OCI-LY7 (cell line): ENCODE results near the gene ATPAF2. TPM values are rescaled to one million over a fixed set of nuclear protein-coding genes. Genes with fewer than 3 reads are reported as not detected.

Experiments
- BruUV-seq: library from RNA; stranded (reverse); fragments of 400-500 nt; replicated peaks from 2 replicates; lab custom pipeline; 2021; lab: Mats Ljungman, UMichigan
- CTCF ChIA-PET: fragments of 300-600 bp; sonication (Branson Sonifier 250); formaldehyde crosslinking; loops from one replicate; lab custom pipeline; 2022; ENCODE audit warnings: antibody characterized with exemption; ENCODE audit not compliant: unreplicated experiment; lab: Charles Lee
- POLR2A ChIA-PET: fragments of 300-600 bp; sonication (Branson Sonifier 250); formaldehyde crosslinking; loops from one replicate; lab custom pipeline; 2022; ENCODE audit warnings: antibody characterized with exemption; lab: Charles Lee
- DNase-seq: peaks from one replicate; pipeline ENCODE4 v3.0.0-alpha.2; 2015; ENCODE audit warnings: low spot score
- H2AFZ ChIP-seq: fragments of 200-600 bp; sonication (generic), shearing (Covaris generic); 2 replicates; pipeline ENCODE4 v1.6.1; 2014; ENCODE audit warnings: mild to moderate bottlenecking, antibody characterized with exemption, low read length, moderate library complexity
- H3K27ac ChIP-seq: fragments of 200-600 bp; sonication (generic); 2 replicates; pipeline ENCODE4 v1.5.1; 2014; ENCODE audit warnings: mixed run types, low read depth, mild to moderate bottlenecking, moderate library complexity, low read length, inconsistent platforms; ENCODE audit not compliant: poor library complexity, severe bottlenecking
- H3K36me3 ChIP-seq: fragments of 200-600 bp; sonication (generic); 2 replicates; pipeline ENCODE4 v1.6.1; 2014; ENCODE audit warnings: mild to moderate bottlenecking, antibody characterized with exemption, low read length, moderate library complexity, mixed read lengths; ENCODE audit not compliant: insufficient read depth
- H3K4me1 ChIP-seq: fragments of 200-600 bp; sonication (generic); 2 replicates; pipeline ENCODE4 v1.5.1; 2014; ENCODE audit warnings: mild to moderate bottlenecking, low read length; ENCODE audit not compliant: insufficient read depth, poor library complexity, severe bottlenecking
- H3K4me2 ChIP-seq: fragments of 200-600 bp; sonication (generic); 2 replicates; pipeline ENCODE4 v1.6.1; 2014; ENCODE audit warnings: mild to moderate bottlenecking, low read length
- H3K4me3 ChIP-seq: fragments of 200-600 bp; sonication (generic); 2 replicates; pipeline ENCODE4 v1.5.1; 2014; ENCODE audit warnings: mild to moderate bottlenecking, low read depth, low read length; ENCODE audit not compliant: poor library complexity, severe bottlenecking
- H3K79me2 ChIP-seq: fragments of 200-600 bp; sonication (generic); 2 replicates; pipeline ENCODE4 v1.6.1; 2016; ENCODE audit warnings: low read depth, mild to moderate bottlenecking, low read length, moderate library complexity, mixed read lengths; ENCODE audit not compliant: insufficient read depth
- H3K9me2 ChIP-seq: fragments of 200-600 bp; sonication (generic); 2 replicates; pipeline ENCODE4 v1.6.1; 2016; ENCODE audit warnings: mild to moderate bottlenecking, low read length, mixed read lengths; ENCODE audit not compliant: insufficient read depth
- H3K9me3 ChIP-seq: fragments of 200-600 bp; sonication (generic); 2 replicates; pipeline ENCODE4 v1.6.1; 2014; ENCODE audit warnings: mild to moderate bottlenecking, mixed run types, low read length, mixed read lengths
- H4K20me1 ChIP-seq: fragments of 200-600 bp; sonication (generic); 2 replicates; pipeline ENCODE4 v1.6.1; 2014; ENCODE audit warnings: mild to moderate bottlenecking, antibody characterized with exemption, low read length, moderate library complexity, mixed read lengths; ENCODE audit not compliant: insufficient read depth
- CTCF ChIP-seq: fragments of 200-600 bp; sonication (generic); conservative IDR thresholded peaks from 2 replicates; pipeline ENCODE4 v1.5.1; 2014; ENCODE audit warnings: mild to moderate bottlenecking, antibody characterized with exemption, low read length, moderate library complexity, mixed read lengths
- EZH2phosphoT487 ChIP-seq: fragments of 200-600 bp; sonication (generic); IDR thresholded peaks from 2 replicates; pipeline ENCODE4 v1.6.1; 2018; ENCODE audit warnings: low read depth, borderline replicate concordance, mild to moderate bottlenecking, mixed run types, antibody characterized with exemption, low read length, moderate library complexity, mixed read lengths
- intact Hi-C: fragments of 100-400 bp; cut with micrococcal nuclease; formaldehyde crosslinking; loops from one replicate; pipeline ENCODE4 v1.10.0; 2022; ENCODE audit not compliant: unreplicated experiment
- total RNA-seq, 2 experiments: library from RNA; depleted of rRNA in 1 of 2; stranded (reverse); fragments of >200 nt in 1 of 2; shearing (Covaris generic) in 1 of 2; gene quantifications; 2 replicates each; pipeline ENCODE4 v1.2.3, GENCODE V29; 2014 to 2022

The ATPAF2 gene
- total RNA-seq, 2 experiments from 2014 or later, result 42.9 to 56.2 TPM

- no TSS peak for BruUV-seq
These were observed 57.6 kb downstream of the ATPAF2 start for GRCh38 chr17:17981330-17981729.

GRCh38 chr17:17979778-17980177 is 59.2 kb downstream of the ATPAF2 start:
- no peak for TF ChIP-seq EZH2phosphoT487
- TF ChIP-seq CTCF, result no peak
- POLR2A ChIA-PET, result no interaction called here
- Histone ChIP-seq H3K36me3 (no peaks in the 10 kb centered on the region), H3K79me2 (no peaks in the 10 kb centered on the region), H3K4me1 (no peaks in the 10 kb centered on the region), H4K20me1 (no peaks in the 10 kb centered on the region), H3K9me2 (no peaks in the 10 kb centered on the region), H3K9me3 (no peaks in the 10 kb centered on the region), H3K4me3 (no peak overlapping the region), H3K4me2 (no peak overlapping the region), H2AFZ (no peak overlapping the region), H3K27ac (no peak overlapping the region)
- no peak for DNase-seq
- BruUV-seq, result no TSS peak
- CTCF ChIA-PET, result no interaction called here
- intact Hi-C loops, result no loop called here

More at GRCh38 chr17:17981330-17981729, 57.6 kb downstream of the ATPAF2 start:
- no peak overlapping the region for H2AFZ ChIP-seq
- no peaks in the 10 kb centered on the region for H3K9me3 ChIP-seq
- no peak overlapping the region for H3K27ac ChIP-seq
- no peaks in the 10 kb centered on the region for H3K79me2 ChIP-seq
- CTCF ChIA-PET, result no interaction called here
- intact Hi-C loops, result no loop called here
- H4K20me1 ChIP-seq, result no peaks in the 10 kb centered on the region
- no peak overlapping the region for H3K4me2 ChIP-seq
- POLR2A ChIA-PET, result no interaction called here
- no peak for DNase-seq
- no peak overlapping the region for H3K4me3 ChIP-seq
- H3K36me3 ChIP-seq, result no peaks in the 10 kb centered on the region
- TF ChIP-seq EZH2phosphoT487, result no peak
- TF ChIP-seq CTCF, result no peak
- no peaks in the 10 kb centered on the region for H3K4me1 ChIP-seq
- no peaks in the 10 kb centered on the region for H3K9me2 ChIP-seq

- no peaks in the 10 kb centered on the region for H3K9me2 ChIP-seq
These were observed 60.2 kb downstream of the ATPAF2 start for GRCh38 chr17:17978481-17979424.

More at GRCh38 chr17:17978481-17979424, 60.2 kb downstream of the ATPAF2 start:
- H3K79me2 ChIP-seq, result no peaks in the 10 kb centered on the region
- TF ChIP-seq CTCF (no peak), EZH2phosphoT487 (no peak)
- H3K36me3 ChIP-seq, result no peaks in the 10 kb centered on the region
- BruUV-seq, result no TSS peak
- H3K9me3 ChIP-seq, result no peaks in the 10 kb centered on the region
- H2AFZ ChIP-seq, result no peak overlapping the region
- DNase-seq, result no peak
- H3K4me2 ChIP-seq, result no peak overlapping the region
- CTCF ChIA-PET, result no interaction called here
- intact Hi-C loops, result no loop called here
- H4K20me1 ChIP-seq, result no peaks in the 10 kb centered on the region
- no peaks in the 10 kb centered on the region for H3K4me1 ChIP-seq
- no peak overlapping the region for H3K27ac ChIP-seq
- no peak overlapping the region for H3K4me3 ChIP-seq
- POLR2A ChIA-PET, result interaction anchor here (0.6 kb wide), 1 partner anchor 73 kb away, joined by 3 read pairs; no protein-coding TSS in a partner anchor
